ENCODE data around the gene ALKBH8. TPM values are rescaled to one million over a fixed set of nuclear protein-coding genes. Genes with fewer than 3 reads are reported as not detected.

ALKBH8 gene
- total and polyA plus RNA-seq, 4 donors, result 2.5 to 10.9 (median 5.1) TPM

DNA sequence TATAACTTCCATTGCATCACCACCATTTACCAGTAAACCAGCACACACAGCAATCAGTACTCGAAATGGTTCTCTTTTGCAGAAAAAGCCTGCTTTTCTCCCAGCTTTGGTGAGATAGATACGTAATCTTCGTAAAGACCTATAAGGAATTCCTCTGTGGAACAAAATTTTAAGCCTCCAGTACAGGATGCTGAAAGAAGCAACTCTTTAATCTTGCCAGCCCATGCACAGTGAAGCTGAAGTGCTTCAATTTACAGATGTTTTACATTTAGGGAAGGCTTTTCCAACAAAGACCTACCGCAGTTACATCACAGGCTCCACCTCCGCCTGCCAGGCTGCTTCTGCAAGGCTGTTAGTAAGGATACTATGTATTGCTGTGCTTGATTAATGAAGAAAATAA, 27.3 kb upstream of the ALKBH8 start:
- WGBS, 2 donors, result 35 to 45% methylated on average over 5 of the region's 5 CpGs
- H3K4me1 ChIP-seq (ENCODE audit: control insufficient read depth in 5 of 5, insufficient read depth in 5 of 5, low read length in 5 of 5), result peaks cover 0 to 16% (median 7%) of the 10 kb centered on the region in 5 donors
- DNase-seq (no peak), ATAC-seq (ENCODE audit: insufficient read depth, low FRiP score) (no peak)
- no peak overlapping the region for H3K27ac ChIP-seq (ENCODE audit: low read depth in 1 of 2, low read length in 1 of 2)
- TF ChIP-seq, protein P1, sequence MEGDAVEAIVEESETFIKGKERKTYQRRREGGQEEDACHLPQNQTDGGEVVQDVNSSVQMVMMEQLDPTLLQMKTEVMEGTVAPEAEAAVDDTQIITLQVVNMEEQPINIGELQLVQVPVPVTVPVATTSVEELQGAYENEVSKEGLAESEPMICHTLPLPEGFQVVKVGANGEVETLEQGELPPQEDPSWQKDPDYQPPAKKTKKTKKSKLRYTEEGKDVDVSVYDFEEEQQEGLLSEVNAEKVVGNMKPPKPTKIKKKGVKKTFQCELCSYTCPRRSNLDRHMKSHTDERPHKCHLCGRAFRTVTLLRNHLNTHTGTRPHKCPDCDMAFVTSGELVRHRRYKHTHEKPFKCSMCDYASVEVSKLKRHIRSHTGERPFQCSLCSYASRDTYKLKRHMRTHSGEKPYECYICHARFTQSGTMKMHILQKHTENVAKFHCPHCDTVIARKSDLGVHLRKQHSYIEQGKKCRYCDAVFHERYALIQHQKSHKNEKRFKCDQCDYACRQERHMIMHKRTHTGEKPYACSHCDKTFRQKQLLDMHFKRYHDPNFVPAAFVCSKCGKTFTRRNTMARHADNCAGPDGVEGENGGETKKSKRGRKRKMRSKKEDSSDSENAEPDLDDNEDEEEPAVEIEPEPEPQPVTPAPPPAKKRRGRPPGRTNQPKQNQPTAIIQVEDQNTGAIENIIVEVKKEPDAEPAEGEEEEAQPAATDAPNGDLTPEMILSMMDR (IDR thresholded peaks at IDR 0.05; ENCODE audit: control extremely low read depth, extremely low read depth), result no peak
- peaks cover 0 to 2% (median 0%) of the 10 kb centered on the region in 4 donors for H3K9me3 ChIP-seq (ENCODE audit: control insufficient read depth in 4 of 4, insufficient read depth in 3 of 4, low read length in 3 of 4)
- H3K27me3 ChIP-seq (ENCODE audit: control insufficient read depth in 3 of 3, insufficient read depth in 3 of 3, low read length in 2 of 3), result peaks cover 0 to 54% (median 50%) of the 10 kb centered on the region in 3 donors
- H3K36me3 ChIP-seq (ENCODE audit: control insufficient read depth in 4 of 4, insufficient read depth in 4 of 4, low read length in 4 of 4), result no peaks in the 10 kb centered on the region
- H3K4me3 ChIP-seq, result no peak overlapping the region
- H3K9ac ChIP-seq (ENCODE audit: insufficient read depth in 1 of 2, low read length in 2 of 2), result no peak overlapping the region

DNA sequence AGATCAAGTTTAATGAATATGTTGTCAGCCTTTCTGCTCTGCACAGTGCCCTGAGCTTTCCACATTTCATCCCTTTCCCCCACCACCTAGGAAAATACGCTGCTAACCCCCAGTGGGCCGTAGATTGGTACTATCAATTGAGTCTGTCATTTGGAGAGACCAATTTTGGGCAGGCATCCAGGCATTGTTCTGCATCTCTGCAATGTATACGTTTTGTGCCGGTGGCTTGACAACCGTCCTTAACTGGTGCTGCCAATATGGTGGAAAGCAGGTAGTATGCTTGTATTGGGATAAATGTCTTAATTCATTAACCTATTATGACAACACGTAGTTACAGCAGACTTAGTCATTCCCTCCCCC, 26.7 kb upstream of the ALKBH8 start:
- Histone ChIP-seq H3K9me3 (ENCODE audit: control insufficient read depth in 4 of 4, insufficient read depth in 3 of 4, low read length in 3 of 4) (peaks cover 0 to 2% (median 0%) of the 10 kb centered on the region in 4 donors), H3K9ac (ENCODE audit: insufficient read depth in 1 of 2, low read length in 2 of 2) (no peak overlapping the region), H3K36me3 (ENCODE audit: control insufficient read depth in 4 of 4, insufficient read depth in 4 of 4, low read length in 4 of 4) (no peaks in the 10 kb centered on the region), H3K27me3 (ENCODE audit: control insufficient read depth in 3 of 3, insufficient read depth in 3 of 3, low read length in 2 of 3) (peaks cover 0 to 54% (median 51%) of the 10 kb centered on the region in 3 donors), H3K27ac (ENCODE audit: low read depth in 1 of 2, low read length in 1 of 2) (no peak overlapping the region), H3K4me3 (no peak overlapping the region), H3K4me1 (ENCODE audit: control insufficient read depth in 5 of 5, insufficient read depth in 5 of 5, low read length in 5 of 5) (peaks cover 0 to 16% (median 7%) of the 10 kb centered on the region in 5 donors)
- TF ChIP-seq, protein P1 (IDR thresholded peaks at IDR 0.05; ENCODE audit: control extremely low read depth, extremely low read depth), result no peak
- DNase-seq, result peak; percentile 19 to 28 (median 25)
- ATAC-seq (ENCODE audit: insufficient read depth, low FRiP score), result no peak
- 11 to 20% methylated on average over 6 of the region's 6 CpGs for WGBS, 2 donors

DNA sequence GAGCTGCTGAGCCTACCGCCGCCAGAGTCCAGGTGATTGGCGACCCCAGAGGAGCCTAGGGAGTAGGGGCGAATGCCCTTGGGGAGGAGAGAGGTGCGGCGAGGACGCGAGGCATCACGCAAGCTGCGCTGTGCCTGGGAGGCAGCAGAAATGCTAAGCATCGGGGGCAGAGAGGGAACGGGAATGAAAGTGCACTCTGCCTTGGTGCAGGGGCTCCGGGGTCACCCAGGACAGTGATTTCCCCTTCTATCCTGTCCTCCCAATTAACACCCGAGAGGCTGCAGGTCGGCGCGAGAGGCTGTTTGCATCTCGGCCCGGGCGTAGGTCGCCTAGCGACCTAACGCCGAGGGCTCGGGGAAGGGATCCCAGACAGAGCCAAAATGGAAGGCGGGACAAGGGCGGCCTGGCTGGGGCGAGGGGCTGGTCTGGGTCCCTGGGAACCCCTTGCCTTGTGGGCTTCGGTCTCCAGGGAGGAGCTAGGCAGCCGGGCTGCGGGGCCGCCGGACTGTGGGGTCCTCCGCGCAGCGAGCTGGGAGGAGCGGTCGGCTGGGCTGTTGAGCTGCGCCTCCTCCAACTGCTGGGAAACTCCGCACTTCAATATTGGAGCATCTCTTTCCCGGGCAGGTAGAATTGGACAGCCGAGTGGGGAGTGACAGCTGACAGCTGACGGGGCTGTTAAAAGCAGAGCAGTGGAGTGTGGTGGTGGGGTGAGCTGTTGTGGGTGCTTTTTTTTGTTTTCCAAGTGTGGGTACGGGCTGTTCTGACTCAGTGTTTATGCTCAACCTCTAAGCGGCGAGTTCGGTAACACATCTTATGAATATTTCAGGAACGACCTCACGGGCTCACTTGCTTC, 26.1 kb upstream of the ALKBH8 start:
- TF ChIP-seq, protein P1 (IDR thresholded peaks at IDR 0.05; ENCODE audit: control extremely low read depth, extremely low read depth), result no peak

More for the DNA sequence above, 26.1 kb upstream of the ALKBH8 start:
- Histone ChIP-seq H3K9me3 (ENCODE audit: control insufficient read depth in 4 of 4, insufficient read depth in 3 of 4, low read length in 3 of 4) (peaks cover 0 to 2% (median 0%) of the 10 kb centered on the region in 4 donors), H3K9ac (ENCODE audit: insufficient read depth in 1 of 2, low read length in 2 of 2) (peak overlapping the region in 1 of 2 donors; percentile 53), H3K27ac (ENCODE audit: low read depth in 1 of 2, low read length in 1 of 2) (no peak overlapping the region), H3K4me3 (peak overlapping the region; percentile 69), H3K36me3 (ENCODE audit: control insufficient read depth in 4 of 4, insufficient read depth in 4 of 4, low read length in 4 of 4) (no peaks in the 10 kb centered on the region), H3K4me1 (ENCODE audit: control insufficient read depth in 5 of 5, insufficient read depth in 5 of 5, low read length in 5 of 5) (peaks cover 0 to 16% (median 7%) of the 10 kb centered on the region in 5 donors), H3K27me3 (ENCODE audit: control insufficient read depth in 3 of 3, insufficient read depth in 3 of 3, low read length in 2 of 3) (peaks cover 0 to 56% (median 48%) of the 10 kb centered on the region in 3 donors)
- peak; percentile 8 for ATAC-seq (ENCODE audit: insufficient read depth, low FRiP score)
- WGBS, 2 donors, result 1% methylated on average over 49 of the region's 49 CpGs
- peak; percentile 20 to 26 (median 24) for DNase-seq
